GM20431 (cell line): ENCODE measurements around the gene SHISA4.
"Not testable (repeated sequence)": the region's sequence is repeated elsewhere in the genome, so short reads cannot be mapped to it uniquely, and the experiment has no call there.

Source experiments
- in situ Hi-C: fragments of 300-500 bp; cut with MseI, MboI; formaldehyde crosslinking; loops from one replicate; pipeline ENCODE4 v1.15.0; 2020; ENCODE audit warnings: low sequenced_read_pairs; ENCODE audit not compliant: unreplicated experiment

Gene SHISA4

DNA sequence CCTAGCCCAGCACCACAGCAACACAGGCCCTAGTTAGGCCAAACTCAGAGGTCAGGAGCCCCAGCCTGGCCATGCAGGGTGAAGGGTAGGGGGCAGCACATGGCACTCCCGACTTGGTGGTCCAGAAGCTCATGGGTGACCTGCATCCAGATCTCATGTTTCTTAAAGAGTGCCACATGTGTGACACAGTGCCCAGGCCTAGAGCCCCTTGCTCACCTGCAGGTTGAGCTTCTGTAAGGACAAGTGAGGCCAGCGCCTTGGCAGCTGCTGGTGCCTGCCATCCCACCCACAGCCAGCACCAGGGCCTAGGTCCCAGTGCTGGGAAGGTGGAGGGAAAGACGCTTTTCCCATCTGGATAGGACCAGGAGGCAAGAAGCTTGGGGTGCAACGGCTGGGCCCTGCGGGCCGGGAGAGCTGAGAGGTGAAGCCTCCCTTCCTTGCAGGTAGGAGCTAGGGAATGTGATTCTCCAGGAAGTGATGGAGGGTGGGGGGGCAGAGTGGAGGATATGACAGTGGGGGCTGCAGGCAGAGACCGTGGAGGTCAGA lies 6.5 kb downstream of the SHISA4 start:
- in situ Hi-C loops = loop anchor here (10.0 to 25.0 kb wide), 2 partner anchors 80 to 217 kb away; partner anchors contain the start of gene GPR37L1

DNA sequence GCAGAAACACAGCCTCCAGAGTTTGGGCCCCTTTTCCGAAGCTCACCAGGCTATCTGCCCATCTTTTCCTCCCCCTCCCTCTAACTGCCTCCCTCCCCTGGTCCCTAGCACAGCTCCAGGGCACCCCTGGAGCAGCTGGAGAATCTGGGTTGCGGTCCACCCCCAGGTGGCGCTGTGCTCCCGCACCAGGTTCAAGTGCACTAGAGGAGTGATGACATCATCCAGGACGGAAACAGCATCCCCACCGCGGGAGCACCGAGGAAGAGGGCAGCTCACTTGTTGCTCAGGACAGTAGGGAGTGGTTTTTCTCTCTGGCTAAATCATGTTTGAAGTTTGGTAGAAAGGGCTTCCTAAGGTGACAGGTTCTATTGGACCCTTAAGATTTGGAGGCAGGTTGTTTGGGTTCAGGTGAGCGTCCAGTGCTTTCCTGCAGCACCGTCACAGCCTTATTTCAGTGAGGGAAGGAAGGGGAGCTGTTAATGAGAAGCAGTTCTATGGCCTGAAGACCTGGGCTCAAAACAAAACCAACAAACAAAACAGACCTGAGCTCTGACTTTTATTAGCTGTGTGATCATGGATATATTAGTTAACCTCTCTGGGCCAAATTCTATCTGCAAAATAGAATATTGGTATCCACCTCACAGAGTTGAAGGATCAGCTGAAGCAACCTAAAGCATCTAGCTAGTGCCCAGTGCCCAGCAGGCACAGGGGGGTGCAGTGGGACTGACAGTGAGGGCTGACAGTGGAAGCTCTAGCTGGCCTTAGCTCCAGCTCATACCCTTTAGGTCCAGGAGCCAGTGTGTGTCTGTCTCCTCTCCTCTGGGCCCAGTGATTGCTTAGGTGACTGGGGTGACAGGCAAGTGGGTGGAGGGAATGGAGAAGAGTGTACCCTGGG lies 7.5 kb downstream of the SHISA4 start:
- in situ Hi-C loops = loop anchor here (10.0 to 25.0 kb wide), 2 partner anchors 79 to 216 kb away; partner anchors contain the start of gene GPR37L1

DNA sequence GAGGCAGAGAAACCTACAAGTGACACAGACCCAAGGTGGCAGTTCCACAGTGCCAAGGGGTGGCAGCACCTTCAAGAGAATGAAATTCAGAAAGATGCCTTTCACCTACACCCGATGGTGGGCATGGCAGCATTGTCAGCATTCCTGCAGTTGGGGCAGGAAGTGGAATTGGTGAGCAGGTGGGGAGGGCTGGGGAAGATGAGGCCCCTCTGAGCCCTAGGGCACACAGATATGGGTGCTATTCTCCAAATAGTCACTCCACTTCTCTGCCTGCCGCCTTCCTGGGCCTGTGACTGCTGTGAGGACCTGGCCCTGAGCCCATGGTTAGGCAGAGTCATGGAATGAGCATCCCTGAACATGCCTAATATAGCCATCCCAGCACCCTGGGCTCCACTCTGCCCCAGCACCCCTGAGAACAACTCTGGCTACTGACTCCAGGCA lies 8.3 kb downstream of the SHISA4 start:
- in situ Hi-C loops = loop anchor here (10.0 to 25.0 kb wide), 2 partner anchors 78 to 215 kb away; partner anchors contain the start of gene GPR37L1

DNA sequence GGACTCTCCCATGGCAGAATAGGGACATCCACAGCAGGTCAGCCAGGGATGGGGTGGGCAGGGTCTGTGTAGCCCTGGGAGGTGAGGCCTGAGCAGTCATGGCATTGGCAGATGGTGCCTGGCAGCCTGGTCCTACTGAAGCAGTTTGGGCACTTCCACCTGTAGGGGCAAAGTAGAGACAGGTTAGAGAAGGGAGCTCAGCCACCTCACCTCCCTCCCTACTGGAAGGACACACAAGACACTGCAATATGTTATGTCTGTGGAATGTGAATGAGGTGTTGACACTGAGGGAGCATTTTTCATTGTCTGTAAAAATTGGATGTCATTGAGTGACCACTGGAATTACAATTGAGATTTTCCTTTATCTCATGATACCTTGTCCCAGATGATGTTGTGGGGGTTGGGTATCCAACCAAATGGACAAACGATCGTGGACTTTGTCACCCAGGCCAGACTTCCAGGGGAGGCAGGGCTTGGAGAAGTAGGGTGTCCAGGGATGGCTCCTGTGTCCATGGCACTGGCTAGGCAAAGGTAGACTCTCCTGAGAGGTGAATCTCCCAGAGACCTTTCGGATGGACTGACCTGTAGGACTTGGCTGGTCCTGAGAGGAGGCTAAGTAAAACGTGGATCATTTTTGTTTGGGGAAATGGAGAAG lies 9.7 kb downstream of the SHISA4 start:
- in situ Hi-C loops = loop anchor here (10.0 to 25.0 kb wide), 2 partner anchors 76 to 214 kb away; partner anchors contain the start of gene GPR37L1

DNA sequence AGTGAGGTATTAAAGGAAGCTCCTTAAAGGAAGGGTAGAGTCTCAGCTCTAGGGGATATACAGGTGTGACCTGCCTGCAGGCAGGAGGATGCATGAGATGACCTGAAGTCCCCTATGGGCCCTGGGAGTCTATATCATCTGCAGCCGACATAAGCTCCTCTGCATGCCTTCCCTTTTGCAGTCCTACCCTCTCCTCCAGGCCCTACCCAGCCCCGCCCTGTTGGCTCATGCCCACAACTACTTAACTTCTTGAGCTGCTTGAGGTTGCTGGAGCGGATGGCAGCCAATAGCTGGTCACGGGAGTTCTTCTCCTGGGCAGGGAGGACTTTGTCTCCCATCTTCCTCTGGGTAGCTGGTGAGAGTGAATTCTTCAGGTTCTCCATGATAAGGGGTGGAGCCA lies 10.3 kb downstream of the SHISA4 start:
- in situ Hi-C loops = loop anchor here (10.0 to 25.0 kb wide), 2 partner anchors 76 to 213 kb away; partner anchors contain the start of gene GPR37L1

DNA sequence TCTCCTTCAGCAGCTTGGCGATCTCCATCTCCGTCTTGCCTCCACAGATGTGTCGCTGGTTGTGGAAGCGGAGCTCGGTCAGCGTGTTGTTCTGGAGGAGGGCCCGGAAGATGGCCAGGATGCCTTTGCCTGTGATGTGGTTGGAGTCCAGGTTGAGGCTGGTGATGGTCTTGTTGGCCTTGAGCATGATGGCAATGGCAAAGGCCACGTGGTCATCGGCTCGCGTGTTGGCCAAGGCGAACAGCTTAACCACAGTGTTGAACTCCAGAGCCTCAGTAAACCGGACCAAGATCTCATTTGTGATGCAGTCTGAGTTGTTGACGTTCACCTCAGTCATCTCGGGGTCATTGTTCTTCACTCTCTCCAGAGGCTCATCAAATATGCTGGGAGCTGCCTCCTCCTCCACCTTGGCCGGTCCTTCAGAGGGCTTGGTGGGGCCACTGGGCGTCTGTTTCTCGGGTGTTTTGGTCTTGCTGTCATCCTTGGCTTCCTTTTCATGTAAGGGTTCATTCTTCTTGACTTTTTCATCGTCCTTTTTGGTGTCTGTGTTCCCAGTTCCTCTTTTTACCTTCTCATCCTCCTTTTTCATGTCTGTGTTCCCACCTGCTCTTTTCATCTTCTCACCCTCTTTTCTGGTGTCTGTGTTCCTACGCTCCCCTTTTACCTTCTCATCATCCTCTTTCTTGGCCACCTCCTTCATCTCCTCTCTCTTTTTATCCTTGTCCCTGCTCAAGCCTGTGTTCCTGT lies 11.2 kb downstream of the SHISA4 start:
- in situ Hi-C loops = loop anchor here (10.0 to 25.0 kb wide), 2 partner anchors 75 to 212 kb away; partner anchors contain the start of gene GPR37L1

DNA sequence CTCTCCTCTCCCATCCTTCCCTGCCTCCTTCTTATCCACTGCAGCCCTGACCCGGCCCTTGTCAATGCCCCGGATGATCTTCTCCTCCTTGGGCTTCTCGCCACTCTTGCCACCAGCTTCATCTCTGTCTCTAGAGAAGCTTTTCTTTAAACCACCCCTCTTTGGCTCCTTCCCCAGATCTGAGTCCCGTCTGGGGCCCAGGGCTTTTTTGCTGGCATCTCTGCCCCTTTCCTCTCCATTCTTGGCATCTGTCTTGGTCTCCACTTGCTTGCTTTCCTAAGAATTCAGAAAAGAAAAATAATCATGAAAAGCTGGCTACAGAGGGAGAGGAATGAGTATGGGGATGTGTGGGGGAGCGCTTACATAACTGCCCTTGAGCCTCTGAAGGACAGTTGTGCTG lies 11.8 kb downstream of the SHISA4 start:
- in situ Hi-C loops = no loop called here

DNA sequence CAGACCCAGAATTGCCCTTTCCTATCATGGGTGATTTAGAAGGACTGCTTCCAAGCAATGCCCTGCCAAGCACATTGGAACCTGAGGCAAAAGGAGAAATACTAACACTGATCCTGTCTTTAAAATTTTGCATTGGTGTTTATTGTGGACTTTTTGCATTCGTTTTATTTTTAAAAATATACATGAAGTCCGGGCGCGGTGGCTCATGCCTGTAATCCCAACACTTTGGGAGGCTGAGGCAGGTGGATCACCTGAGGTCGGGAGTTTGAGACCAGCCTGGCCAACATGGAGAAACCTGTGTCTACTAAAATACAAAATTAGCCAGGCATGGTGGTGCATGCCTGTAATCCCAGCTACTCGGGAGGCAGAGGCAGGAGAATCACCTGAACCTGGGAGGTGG lies 12.3 kb downstream of the SHISA4 start:
- in situ Hi-C loops = not testable (repeated sequence)

DNA sequence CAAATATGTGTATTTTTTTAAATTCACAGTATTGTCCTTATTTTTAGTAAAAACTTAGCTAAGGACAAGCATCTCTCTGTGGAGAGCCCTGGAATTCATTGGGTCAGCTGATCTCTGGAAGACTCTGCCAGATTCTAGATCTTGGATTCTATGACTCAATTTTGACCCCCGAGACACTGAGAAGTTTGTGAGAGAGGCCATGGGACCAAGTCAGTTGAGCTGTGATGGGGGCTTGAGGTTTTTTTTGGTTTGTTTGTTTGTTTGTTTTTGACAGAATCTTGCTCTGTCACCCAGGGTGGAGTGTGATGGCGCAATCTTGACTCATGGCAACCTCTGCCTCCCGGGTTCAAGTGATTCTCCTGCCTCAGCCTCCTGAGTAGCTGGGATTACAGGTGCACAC lies 13.5 kb downstream of the SHISA4 start:
- in situ Hi-C loops = no loop called here

DNA sequence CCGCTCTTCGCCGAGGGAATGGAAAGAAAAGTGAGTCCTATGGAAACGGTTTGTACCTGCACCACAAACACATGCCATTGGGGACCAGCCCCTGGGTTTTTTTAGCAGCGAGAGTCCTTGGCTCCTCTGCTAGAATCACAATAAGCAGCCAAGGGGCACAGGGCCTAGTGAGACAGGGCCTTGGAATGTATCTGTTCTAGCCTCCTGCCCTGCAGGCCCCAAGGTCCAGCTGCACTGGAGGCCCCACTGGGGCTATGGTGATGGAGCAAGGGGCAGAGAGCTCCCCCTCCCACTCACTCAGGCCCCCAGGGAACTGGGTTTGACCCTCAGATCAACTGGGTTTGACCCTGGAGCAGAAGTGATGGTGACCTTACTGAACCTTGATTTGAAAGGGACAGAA lies 14.4 kb downstream of the SHISA4 start:
- in situ Hi-C loops = no loop called here

DNA sequence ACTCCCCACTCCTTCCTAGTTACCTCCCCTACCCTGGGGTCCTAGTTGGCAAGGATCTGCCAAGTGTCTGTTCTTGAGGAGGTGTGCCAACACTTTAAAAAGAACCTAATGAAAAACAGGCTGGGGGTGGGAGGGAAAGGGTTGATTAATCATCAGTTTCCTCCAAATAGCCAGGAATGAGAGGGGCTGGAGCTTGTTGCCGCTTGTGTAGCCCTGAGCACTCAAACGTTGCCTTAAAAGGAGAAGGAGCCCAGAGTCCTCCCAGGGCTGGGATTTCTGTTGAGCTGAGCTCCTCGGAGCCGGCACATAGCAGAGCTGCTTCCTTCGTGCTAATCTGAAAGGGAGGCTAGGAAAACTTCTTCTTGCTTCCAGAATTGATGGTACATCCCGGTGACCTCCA lies 15.9 kb downstream of the SHISA4 start:
- in situ Hi-C loops = no loop called here

DNA sequence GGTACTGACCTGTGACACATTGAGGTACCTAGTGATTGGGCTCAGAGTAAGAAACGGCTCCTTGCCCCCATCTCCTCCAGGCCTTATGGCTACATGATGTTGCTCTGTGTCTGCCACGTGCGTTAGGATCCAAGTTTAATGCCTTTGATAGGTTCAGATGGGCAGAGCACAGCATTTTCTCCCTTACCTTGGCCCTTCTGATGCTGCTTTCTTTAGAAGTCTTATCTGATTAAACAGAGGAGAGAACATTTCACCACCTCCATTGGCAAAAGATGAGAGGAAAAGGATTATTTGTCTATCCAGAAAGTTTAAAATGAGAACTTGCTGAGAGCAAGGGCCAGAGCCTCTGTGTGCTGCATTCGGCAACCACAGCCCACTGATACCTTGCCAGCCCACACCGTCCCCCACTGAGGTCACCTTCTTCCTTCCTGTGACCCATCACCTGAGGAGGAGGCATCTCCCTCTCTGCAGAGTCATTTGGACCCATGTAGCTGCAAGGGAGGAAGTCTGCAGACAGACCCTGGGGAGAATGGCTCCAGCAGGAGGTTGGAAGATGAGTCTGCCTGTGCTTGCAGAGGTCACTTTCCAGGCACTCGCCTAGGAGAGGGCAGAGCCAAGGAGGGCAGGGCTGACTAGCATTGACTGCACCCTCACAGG lies 16.7 kb downstream of the SHISA4 start:
- in situ Hi-C loops = no loop called here

DNA sequence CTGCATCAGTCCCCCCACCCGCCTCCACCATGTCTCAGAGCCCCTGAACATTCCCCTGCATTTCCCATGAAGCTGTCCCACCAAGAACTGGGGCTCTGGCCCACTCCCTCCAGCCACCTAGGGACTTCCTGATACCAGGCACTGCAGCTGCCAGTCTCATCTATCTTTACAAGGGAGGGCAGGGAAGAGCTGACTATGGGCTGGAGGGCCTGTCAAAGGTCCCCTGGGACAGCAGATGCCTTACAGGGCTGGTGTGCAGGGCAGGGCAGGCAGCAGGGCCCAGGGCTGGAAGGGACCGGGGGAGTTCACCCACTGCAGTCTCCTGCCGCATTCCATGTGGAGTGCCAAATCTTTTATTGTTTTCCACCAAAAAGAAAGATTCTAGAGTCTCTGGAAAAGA lies 17.6 kb downstream of the SHISA4 start:
- in situ Hi-C loops = no loop called here

DNA sequence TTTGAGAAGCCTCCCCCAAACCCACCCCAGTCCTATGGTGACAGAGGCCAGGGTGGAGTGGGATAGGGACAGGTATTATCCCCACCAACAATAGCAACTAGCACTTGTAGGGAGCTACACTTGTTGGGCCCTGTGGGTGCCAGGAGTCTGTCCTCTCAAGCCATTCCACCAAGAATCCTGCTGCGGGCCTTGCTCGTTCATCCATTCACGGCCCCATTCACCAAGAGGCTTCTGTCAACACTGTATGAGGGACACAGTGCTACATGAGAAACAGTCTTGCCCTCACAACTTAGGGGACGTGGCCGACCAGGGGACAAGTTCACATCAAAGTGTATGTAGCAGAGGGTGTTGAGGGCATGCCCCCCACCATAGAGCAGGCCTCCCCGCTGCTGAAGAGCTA lies 18.9 kb downstream of the SHISA4 start:
- in situ Hi-C loops = no loop called here

DNA sequence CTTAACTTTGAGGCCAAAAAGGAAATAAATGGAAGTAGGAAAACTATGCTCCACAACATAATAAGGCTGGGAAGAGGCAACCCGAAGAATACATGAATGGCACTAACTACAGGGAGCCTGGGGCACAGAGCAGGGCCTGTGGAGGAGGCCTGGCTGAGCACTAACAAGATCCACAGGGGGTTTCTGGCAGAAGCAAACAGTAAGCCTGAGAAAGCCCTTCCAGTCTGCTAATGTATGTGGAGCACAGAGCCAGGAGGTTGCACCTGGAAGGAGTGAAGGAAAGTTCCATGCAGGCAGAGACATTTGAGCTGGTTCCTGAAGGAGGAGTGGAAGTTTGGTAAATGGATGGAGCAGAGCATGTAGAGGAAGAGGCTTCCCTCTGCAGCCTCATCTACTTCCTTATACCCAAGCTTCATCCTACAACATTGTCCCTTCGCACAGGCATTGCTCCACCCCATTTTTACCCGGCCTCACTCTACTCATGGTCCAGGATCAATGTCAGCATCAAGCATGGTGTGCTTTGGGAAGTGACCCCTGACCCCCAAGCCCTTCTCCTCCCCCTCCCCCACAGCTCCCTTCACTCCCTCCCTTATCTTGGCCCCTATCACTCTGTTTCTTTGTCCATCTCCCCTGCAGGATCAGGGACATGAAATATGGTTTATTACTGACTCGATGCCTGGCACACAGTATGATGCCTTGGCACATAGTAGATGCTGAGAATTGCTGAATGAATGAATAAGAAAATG lies 23.3 kb downstream of the SHISA4 start:
- in situ Hi-C loops = no loop called here

DNA sequence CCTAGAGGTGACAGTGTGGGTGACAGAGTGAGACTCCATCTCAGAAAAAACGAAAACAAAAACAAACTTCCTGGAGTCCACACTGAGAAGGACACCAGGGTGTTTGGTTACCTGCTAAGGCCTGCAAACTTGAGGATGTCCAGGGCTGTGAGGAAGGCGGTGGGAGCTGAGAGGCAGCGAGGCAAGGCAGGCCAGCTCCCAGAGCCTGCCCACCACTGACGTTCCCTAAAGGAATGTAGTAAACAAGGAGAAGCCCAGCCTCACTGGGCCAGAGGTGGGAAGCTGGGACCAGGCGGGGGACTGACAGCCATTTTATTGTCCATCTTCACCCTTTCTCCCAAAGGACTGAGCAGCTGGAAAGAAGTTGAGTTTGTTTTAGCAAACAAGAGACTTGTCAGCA lies 24.1 kb downstream of the SHISA4 start:
- in situ Hi-C loops = no loop called here

DNA sequence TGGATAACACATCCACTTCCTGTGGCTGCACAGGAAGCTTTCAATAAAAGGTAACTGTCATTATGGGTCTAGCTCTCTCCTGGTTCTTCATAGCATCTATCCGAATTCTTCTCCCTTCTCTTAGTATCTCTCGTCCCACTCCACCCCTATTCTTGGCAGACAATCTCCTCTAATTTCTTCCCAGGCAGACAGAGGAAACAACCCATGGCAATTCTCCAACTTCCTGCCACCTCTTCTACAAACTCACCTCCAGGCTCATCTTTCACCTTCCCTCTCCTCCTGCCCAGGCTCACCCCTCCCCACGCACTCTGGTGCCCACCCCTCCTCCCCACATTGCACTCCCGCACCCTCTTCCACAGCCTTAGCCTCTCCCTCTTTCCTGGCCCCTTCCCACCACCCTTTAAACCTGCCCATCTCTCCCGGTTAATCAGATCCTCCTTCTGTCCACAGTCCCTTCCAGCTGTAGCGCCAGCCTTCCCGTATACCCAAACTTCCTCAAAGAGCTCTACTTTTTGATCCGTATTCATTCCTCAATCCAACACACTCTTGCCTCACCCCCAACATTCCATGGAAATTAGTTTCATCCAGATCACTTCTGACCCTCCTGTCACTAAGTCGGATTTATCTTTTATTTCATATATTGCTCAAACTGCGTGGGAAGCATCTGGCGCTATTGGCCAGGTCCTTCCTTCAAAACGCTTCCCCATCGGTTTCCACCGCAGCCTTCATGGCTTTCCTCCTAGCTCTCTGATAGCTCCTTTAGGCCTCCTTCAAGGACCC lies 25.9 kb downstream of the SHISA4 start:
- in situ Hi-C loops = no loop called here

DNA sequence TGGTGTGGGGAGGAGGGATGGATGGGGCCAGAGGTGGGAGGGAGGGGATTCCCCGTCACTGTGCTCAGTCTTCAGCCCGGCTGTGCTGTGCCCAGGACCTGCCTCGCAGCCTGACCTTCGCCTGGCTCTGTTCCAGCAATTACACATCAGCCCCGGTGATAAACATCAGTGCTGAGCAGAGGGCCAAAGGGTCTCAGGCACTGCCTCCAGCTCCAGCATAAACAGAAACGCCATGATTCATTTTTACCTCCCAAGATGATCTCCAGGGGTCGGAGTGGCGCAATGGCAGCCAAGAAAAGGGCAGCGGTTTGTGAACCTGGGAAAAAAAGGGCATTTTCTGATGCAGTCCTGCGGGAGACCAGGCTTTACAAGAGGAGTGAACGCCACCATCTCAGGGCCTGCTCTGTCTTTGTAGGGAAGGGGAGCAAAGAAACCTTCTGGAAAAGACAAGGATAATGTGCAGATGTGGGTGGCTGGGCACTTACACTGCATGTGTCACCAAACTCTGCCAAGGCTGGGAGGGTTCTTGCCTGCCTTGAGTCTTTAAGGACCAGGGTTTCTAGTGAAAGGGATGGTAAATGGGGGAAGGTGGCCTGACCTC lies 28.1 kb downstream of the SHISA4 start:
- in situ Hi-C loops = no loop called here
